Measurements from ENCODE around the gene ID4.

GRCh38 chr6:19791267-19791666 lies 45.9 kb upstream of the ID4 start:
- TF ChIP-seq CTCF (IDR thresholded peaks at IDR 0.05) (no peak), POLR2A (IDR thresholded peaks at IDR 0.05) (no peak)
